Fibroblast of skin of scalp (primary cell): ENCODE results near the gene USP7.
A peak's percentile ranks its signal among the peaks of the same experiment; 100 is the strongest.
"Not testable (repeated sequence)": the region's sequence is repeated elsewhere in the genome, so short reads cannot be mapped to it uniquely, and the experiment has no call there.

ENCODE experiments used
- DNase-seq: peaks from one replicate; pipeline ENCODE4 v3.0.0-alpha.2; 2013

USP7 gene

GRCh38 chr16:8923199-8923598, 40.5 kb downstream of the USP7 start:
- no peak for DNase-seq

- DNase-seq: no peak
Observed at GRCh38 chr16:8921347-8921984, 42.2 kb downstream of the USP7 start.

- peak; percentile 39 for DNase-seq
Observed at GRCh38 chr16:8920645-8921346, 42.9 kb downstream of the USP7 start.

GRCh38 chr16:8919934-8920462, 43.7 kb downstream of the USP7 start:
- no peak for DNase-seq

GRCh38 chr16:8919089-8919933, 44.4 kb downstream of the USP7 start:
- no peak for DNase-seq

GRCh38 chr16:8917336-8917735, 46.4 kb downstream of the USP7 start:
- DNase-seq: not testable (repeated sequence)

GRCh38 chr16:8916541-8917225, 47.0 kb downstream of the USP7 start:
- DNase-seq: no peak

GRCh38 chr16:8915722-8916301, 47.9 kb downstream of the USP7 start:
- DNase-seq: no peak

GRCh38 chr16:8914098-8914497, 49.6 kb downstream of the USP7 start:
- DNase-seq: no peak

GRCh38 chr16:8912793-8913192, 50.9 kb downstream of the USP7 start:
- no peak for DNase-seq

GRCh38 chr16:8910811-8911210, 52.9 kb downstream of the USP7 start:
- no peak for DNase-seq

- DNase-seq: no peak
Observed at GRCh38 chr16:8908810-8909468, 54.8 kb downstream of the USP7 start.

- no peak for DNase-seq
Observed at GRCh38 chr16:8907096-8907495, 56.6 kb downstream of the USP7 start.

GRCh38 chr16:8905795-8906591, 57.7 kb downstream of the USP7 start:
- no peak for DNase-seq

- DNase-seq: peak; percentile 33
Observed at GRCh38 chr16:8905168-8905762, 58.4 kb downstream of the USP7 start.

GRCh38 chr16:8904018-8904430, 59.7 kb downstream of the USP7 start:
- DNase-seq: no peak

GRCh38 chr16:8903004-8903403, 60.7 kb downstream of the USP7 start:
- DNase-seq: no peak

GRCh38 chr16:8901320-8901861, 62.3 kb downstream of the USP7 start:
- DNase-seq: no peak

- DNase-seq: no peak
Observed at GRCh38 chr16:8900343-8900742, 63.4 kb downstream of the USP7 start.

GRCh38 chr16:8899709-8900317, 63.9 kb downstream of the USP7 start:
- no peak for DNase-seq
